Measurements from ENCODE around the gene NAV2. TPM values are rescaled to one million over a fixed set of nuclear protein-coding genes. Genes with fewer than 3 reads are reported as not detected.

The NAV2 gene
- polyA plus RNA-seq, 1 donor (not counting 4 experiments of a cell fraction or from before 2014, with no cell fraction given) = 4.0 TPM

DNA sequence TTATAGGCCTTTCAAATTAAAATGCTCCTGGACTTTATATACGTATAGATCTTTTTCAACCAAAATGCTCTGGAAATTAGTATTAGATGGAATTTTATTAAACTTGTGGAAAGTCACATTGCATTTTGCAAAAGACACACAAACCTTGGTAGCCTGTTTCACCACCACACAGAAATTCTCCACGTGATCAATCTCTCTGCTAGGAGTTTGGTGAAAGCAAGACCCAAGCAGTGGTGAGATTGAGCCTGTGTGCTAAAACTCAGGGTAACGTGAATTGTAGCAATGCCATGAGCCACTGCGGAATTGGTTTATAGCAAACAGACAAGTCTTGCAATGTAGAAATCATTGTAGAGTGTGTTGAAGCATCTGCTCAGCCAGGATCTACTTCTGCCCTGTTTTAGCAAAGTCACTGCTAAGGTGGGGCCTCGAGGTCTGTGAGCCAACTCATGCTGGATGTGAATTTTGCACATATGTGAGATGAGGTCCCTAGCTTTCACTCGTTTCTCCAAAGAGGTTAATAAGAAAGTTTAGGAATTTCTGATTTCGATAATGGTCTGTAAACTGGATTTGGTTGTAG is 262.9 kb downstream of the NAV2 start:
- DNase-seq (ENCODE audit: low read depth, low spot score) (no peak), FAIRE-seq (no peak)
- Histone ChIP-seq H3K4me2 (ENCODE audit: control insufficient read depth, extremely low read depth, insufficient read depth, low read depth, low read length) (no peak overlapping the region), H2AFZ (ENCODE audit: control insufficient read depth, low read length) (no peak overlapping the region), H3K4me3 (ENCODE audit: control insufficient read depth in 2 of 3, extremely low read depth in 1 of 3, insufficient read depth in 2 of 3, low read depth in 1 of 3, low read length in 3 of 3) (no peak overlapping the region), H3K4me1 (ENCODE audit: control insufficient read depth, extremely low read depth, insufficient read depth, low read length) (peaks cover 21% of the 10 kb centered on the region), H4K20me1 (ENCODE audit: control insufficient read depth, extremely low read depth, insufficient read depth, low read length) (no peaks in the 10 kb centered on the region), H3K9me1 (ENCODE audit: control insufficient read depth, extremely low read depth, insufficient read depth, low read length) (no peaks in the 10 kb centered on the region), H3K36me3 (ENCODE audit: control insufficient read depth in 2 of 2, extremely low read depth in 1 of 2, insufficient read depth in 2 of 2, low read length in 2 of 2) (no peaks in the 10 kb centered on the region), H3K27me3 (ENCODE audit: control insufficient read depth, extremely low read depth, insufficient read depth, low read length) (no peaks in the 10 kb centered on the region), H3K9ac (ENCODE audit: control insufficient read depth, extremely low read depth, insufficient read depth, low read length) (no peak overlapping the region), H3K9me3 (ENCODE audit: control insufficient read depth, low read depth, low read length) (no peaks in the 10 kb centered on the region), H3K79me2 (ENCODE audit: control insufficient read depth, insufficient read depth, low read length) (no peaks in the 10 kb centered on the region), H3K27ac (ENCODE audit: control insufficient read depth, insufficient read depth, low read length) (no peak overlapping the region)
- TF ChIP-seq, protein P1, sequence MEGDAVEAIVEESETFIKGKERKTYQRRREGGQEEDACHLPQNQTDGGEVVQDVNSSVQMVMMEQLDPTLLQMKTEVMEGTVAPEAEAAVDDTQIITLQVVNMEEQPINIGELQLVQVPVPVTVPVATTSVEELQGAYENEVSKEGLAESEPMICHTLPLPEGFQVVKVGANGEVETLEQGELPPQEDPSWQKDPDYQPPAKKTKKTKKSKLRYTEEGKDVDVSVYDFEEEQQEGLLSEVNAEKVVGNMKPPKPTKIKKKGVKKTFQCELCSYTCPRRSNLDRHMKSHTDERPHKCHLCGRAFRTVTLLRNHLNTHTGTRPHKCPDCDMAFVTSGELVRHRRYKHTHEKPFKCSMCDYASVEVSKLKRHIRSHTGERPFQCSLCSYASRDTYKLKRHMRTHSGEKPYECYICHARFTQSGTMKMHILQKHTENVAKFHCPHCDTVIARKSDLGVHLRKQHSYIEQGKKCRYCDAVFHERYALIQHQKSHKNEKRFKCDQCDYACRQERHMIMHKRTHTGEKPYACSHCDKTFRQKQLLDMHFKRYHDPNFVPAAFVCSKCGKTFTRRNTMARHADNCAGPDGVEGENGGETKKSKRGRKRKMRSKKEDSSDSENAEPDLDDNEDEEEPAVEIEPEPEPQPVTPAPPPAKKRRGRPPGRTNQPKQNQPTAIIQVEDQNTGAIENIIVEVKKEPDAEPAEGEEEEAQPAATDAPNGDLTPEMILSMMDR (optimal IDR thresholded peaks at IDR 0.05 in 1 of 3, IDR thresholded peaks at IDR 0.05 in 1 of 3, conservative IDR thresholded peaks at IDR 0.05 in 1 of 3; ENCODE audit: extremely low read depth in 1 of 3, insufficient read depth in 2 of 3, low read length in 3 of 3) = no peak
- TF ChIP-seq EZH2 (IDR thresholded peaks at IDR 0.05; ENCODE audit: low read length) = no peak
- dilution Hi-C loops (cut with MboI; ENCODE audit: extremely low pct_ligation_motif_present, low sequenced_read_pairs) = no loop called here

GRCh38 chr11:19976281-19976941 is 263.8 kb downstream of the NAV2 start:
- TF ChIP-seq, protein P1 (optimal IDR thresholded peaks at IDR 0.05 in 1 of 3, IDR thresholded peaks at IDR 0.05 in 1 of 3, conservative IDR thresholded peaks at IDR 0.05 in 1 of 3; ENCODE audit: extremely low read depth in 1 of 3, insufficient read depth in 2 of 3, low read length in 3 of 3) = no peak
- TF ChIP-seq EZH2 (IDR thresholded peaks at IDR 0.05; ENCODE audit: low read length) = no peak
- Histone ChIP-seq H3K27me3 (ENCODE audit: control insufficient read depth, extremely low read depth, insufficient read depth, low read length) (no peaks in the 10 kb centered on the region), H3K79me2 (ENCODE audit: control insufficient read depth, insufficient read depth, low read length) (no peaks in the 10 kb centered on the region), H3K9me3 (ENCODE audit: control insufficient read depth, low read depth, low read length) (no peaks in the 10 kb centered on the region), H2AFZ (ENCODE audit: control insufficient read depth, low read length) (no peak overlapping the region), H3K4me1 (ENCODE audit: control insufficient read depth, extremely low read depth, insufficient read depth, low read length) (peaks cover 21% of the 10 kb centered on the region), H3K4me2 (ENCODE audit: control insufficient read depth, extremely low read depth, insufficient read depth, low read depth, low read length) (no peak overlapping the region), H3K9me1 (ENCODE audit: control insufficient read depth, extremely low read depth, insufficient read depth, low read length) (no peaks in the 10 kb centered on the region), H3K4me3 (ENCODE audit: control insufficient read depth in 2 of 3, extremely low read depth in 1 of 3, insufficient read depth in 2 of 3, low read depth in 1 of 3, low read length in 3 of 3) (no peak overlapping the region), H4K20me1 (ENCODE audit: control insufficient read depth, extremely low read depth, insufficient read depth, low read length) (no peaks in the 10 kb centered on the region), H3K36me3 (ENCODE audit: control insufficient read depth in 2 of 2, extremely low read depth in 1 of 2, insufficient read depth in 2 of 2, low read length in 2 of 2) (no peaks in the 10 kb centered on the region), H3K9ac (ENCODE audit: control insufficient read depth, extremely low read depth, insufficient read depth, low read length) (no peak overlapping the region), H3K27ac (ENCODE audit: control insufficient read depth, insufficient read depth, low read length) (no peak overlapping the region)
- no peak for DNase-seq (ENCODE audit: low read depth, low spot score)
- no peak for FAIRE-seq
- dilution Hi-C loops (cut with MboI; ENCODE audit: extremely low pct_ligation_motif_present, low sequenced_read_pairs) = no loop called here
